HPDE6-E6E7 (cell line): ENCODE measurements around the gene MEGF11.

ENCODE experiments used
- DNase-seq: peaks from one replicate; pipeline ENCODE4 v3.0.0; 2011; ENCODE audit warnings: missing footprints; ENCODE audit errors: extremely low spot score

The MEGF11 gene

DNA sequence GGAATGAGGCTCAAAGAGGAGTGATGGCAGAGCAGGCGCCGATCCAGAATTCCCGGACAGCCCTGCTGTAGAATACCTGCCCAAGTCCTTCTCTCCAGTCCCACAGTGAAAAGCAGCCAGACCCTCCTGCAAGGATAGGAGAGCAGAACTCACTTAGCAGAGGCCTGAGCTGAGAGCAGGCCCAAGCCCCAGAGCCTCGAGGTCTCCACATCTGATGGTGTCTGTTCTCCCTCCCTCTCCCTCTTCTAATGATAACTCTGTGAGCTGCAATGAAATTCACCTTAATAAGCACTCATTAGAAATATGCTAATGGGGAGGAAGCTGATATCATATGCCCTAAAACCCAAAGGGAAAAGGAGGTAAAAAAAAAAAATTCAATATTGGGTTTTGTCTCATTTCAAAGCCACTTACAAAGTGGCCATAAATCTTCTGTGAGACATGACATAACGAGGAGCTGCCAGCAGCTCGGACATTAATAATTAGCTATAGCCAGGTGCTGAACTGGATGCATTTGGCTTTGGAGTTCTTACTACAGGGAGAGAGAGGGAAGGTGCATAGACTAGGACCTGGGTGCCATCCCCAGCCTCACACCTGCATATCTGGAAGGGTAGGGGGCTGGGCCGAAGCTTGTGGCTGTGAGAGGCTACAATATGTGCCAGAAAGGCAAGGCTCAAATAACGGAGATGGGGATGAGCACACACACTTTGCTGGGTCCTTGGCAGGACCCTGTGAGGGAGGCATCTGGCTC, 108.4 kb downstream of the MEGF11 start:
- no peak for DNase-seq

GRCh38 chr15:66142285-66142684, 111.3 kb downstream of the MEGF11 start:
- no peak for DNase-seq

DNA sequence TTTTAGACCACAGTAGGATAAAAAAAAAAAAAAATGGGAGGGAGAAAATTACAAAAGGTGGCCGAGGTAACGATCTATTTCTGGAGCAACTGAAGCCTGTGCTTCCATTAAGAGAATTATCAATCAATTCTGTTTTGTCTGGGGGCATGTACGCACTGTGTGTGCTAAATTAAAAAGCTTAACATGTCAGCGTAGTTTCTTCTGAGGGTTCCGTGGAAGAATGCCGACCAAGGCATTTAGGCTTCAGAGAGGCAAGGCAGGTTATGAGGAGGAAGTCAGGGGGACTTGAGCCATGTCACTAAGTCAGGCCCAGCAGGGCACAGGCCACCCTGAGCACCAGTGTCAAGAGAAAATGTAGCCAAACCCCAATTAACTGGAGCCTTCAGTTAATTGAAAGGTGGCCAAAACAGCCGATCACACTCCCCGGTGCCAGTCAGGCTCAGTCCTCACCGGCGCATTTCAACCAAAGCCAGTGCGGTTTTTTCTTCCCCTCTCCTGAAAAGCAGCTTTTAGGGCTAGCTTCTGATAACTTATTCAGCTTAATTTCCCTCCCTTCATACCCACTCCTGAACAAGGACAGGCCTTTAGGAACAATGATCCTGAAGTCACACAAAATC, 113.9 kb downstream of the MEGF11 start:
- DNase-seq, result no peak

DNA sequence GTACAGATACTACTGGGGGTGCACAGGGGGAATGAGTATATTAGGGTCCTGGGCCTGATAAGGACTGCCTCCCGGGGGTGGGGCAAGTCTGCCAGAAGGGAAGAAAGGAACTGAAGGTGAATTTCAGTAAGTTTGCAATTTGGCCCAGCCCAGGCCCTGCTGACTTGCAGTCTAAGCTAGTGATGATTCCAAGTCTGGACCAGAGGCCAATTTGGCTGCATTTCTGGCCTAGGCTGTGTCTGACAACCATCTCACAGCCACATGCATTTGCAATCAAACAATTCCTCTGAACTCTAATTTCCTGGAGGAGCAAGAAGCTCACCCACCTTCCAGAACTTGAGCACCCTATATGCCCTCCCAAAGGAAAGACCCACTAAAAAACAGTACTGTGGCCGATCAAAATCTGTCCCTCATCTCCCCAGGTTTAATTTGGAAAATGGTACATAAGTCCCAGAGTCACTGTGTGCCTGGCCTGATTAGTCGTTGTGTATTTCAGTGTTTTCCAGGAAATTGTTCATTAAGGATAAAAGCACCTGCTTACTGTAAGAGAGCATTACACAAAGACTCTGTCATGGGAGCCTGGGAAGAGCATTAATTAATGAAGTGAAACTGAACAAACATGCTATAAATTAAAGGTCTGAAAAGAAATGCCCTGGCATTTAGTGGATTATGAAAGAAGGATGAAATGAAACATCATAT, 114.5 kb downstream of the MEGF11 start:
- no peak for DNase-seq

DNA sequence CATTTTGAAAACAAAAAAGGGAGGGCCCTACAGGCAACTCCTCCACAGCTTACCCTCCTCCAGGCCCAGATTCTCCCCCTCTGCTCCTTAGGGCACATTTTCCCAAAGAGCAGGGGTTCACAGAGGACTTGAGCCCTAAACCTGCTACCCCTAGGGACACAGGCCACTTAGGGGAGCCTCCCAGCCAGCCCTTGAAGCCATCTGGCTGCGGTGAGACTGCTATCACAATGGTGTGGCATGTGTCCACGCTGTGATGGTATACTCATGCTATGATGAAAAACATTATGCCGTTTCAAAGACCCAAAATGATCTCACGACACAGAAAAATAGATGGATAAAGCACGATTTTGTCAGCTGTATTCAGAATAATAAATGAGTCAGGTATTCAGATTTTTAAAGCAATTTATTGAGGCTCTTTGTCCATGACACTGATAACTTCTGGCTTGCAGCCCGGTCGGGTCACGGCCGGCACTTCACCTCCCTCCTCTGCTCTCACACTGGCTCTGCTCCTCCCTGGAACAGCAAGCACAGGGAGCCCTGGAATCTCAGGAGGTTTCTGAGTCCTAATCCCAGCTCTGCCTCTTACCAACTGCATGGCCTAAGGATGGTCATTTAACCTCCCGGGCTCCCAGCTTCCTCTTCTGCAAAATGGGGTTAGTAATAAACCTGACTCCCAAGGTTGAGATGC, 115.3 kb downstream of the MEGF11 start:
- DNase-seq, result no peak

GRCh38 chr15:66136948-66137347, 116.6 kb downstream of the MEGF11 start:
- no peak for DNase-seq

DNA sequence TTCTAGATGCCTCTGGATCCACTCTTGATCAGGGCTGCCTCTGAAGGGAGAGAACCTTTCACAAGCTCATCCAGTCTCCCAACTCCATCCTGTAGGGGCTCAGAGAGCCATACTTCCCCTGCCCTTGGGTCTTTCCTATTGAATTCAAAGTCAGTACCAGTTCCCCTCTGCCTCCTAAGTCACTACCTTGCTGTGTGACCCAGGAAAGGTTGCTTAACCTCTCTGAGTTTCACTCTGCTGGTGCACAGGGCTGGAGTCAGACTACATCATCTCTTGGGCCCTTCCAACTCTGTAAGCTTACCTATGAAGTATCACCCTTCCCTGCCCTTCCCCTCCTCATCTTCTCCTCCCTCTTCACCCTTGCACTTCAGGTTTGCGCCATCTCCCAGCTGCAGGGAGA, 117.9 kb downstream of the MEGF11 start:
- DNase-seq, result no peak

GRCh38 chr15:66134284-66134683, 119.3 kb downstream of the MEGF11 start:
- no peak for DNase-seq

- no peak for DNase-seq
These were observed 120.2 kb downstream of the MEGF11 start for GRCh38 chr15:66133247-66133885.

DNA sequence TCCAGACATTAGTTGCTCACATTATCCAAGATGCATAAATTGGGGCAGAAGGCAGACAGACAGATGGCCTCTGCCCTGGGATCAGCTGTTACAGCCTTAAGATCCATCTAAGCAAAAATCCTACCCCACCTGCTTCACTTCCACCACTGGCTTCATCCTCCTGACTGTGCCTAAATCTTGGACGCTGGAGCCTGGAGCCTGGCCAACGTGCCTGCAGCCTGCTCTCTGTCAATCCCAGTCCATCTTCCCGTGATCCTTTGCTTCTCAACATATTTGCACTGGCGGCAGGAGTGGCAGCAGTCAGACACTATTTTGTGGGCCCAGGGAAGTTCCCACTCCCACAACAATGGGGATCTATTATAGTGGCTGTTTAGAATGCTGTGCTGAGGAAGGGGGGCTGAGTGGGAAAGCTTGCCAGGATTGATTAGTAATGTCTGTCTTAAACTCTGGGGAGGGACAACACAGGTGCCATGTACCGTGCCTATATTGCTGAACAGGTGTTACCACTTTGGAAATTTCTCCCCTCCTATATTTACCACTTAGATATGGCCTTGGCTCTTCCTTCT, 121.2 kb downstream of the MEGF11 start:
- DNase-seq, result no peak

DNA sequence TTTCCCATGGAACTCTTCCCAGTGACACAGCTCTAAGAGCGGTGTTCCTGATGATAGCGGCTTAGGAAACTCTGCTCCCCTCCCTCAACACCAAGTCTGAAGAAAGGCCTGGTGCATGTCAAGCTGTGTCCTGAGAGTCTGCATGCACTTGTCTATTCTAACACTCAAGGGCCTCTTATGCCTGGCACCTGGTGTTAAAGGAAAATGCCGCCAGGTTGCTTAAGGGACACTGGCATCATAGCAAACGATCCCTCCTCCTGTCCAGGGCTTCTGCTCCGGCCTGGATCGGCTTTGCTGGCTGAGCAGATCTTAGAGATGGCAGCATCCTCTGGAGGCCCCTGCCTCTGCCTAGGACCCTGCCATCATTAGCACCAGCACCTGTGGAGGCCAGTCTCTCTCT, 121.7 kb downstream of the MEGF11 start:
- no peak for DNase-seq

- DNase-seq, result no peak
These were observed 122.3 kb downstream of the MEGF11 start for GRCh38 chr15:66131200-66131599.

DNA sequence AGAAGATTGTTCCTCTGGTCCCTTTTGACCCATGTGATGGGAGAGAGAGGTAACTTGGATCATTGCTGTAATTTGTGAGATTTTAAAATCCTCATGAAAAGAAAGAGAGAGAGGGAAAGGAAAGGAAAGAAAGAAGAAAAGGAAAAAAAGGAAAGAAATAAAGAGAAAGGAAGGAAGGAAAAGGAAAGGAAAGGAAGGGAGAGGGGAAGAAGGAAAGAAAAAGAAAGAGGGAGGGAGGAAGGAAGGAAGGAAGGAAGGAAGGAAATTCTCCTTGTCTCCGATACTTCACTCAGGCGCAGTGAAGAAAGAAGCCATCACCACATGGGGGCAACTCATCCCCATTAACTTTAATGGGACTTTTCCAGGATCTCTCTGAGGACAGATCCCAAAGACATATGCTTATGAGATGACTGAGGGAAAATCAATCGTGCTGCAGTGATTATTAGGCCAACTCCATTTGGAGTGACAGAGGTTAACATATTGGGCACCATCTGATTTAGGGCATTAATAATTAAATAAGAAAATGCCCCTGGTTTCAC, 123.0 kb downstream of the MEGF11 start:
- DNase-seq, result no peak

DNA sequence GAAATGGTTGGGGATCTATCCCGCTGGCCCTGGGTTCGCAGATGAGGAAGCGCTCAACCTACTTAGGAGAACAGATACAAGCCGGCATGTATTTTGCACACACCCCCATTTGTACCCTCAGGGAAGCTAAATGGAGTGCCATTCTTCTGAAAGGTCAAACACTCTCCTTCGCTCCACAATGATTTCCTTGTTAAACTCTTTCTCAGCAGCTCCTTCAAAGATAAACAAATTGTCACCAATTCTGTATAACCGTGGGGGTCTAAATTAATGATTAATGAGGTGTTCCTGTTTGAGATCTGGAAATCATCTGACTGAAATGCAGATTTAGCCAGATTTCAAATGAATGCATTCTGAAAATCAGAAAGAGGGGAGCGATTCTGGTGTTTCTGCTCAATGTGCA, 124.0 kb downstream of the MEGF11 start:
- DNase-seq, result no peak

GRCh38 chr15:66128116-66128680, 125.4 kb downstream of the MEGF11 start:
- DNase-seq, result no peak

- DNase-seq, result no peak
These were observed 127.1 kb downstream of the MEGF11 start for GRCh38 chr15:66126456-66126855.

- DNase-seq, result no peak
These were observed 127.5 kb downstream of the MEGF11 start for GRCh38 chr15:66126031-66126441.

GRCh38 chr15:66124651-66125050, 128.9 kb downstream of the MEGF11 start:
- DNase-seq, result no peak

GRCh38 chr15:66123799-66124198, 129.8 kb downstream of the MEGF11 start:
- no peak for DNase-seq

- DNase-seq, result no peak
These were observed 133.1 kb downstream of the MEGF11 start for GRCh38 chr15:66120422-66120821.

DNA sequence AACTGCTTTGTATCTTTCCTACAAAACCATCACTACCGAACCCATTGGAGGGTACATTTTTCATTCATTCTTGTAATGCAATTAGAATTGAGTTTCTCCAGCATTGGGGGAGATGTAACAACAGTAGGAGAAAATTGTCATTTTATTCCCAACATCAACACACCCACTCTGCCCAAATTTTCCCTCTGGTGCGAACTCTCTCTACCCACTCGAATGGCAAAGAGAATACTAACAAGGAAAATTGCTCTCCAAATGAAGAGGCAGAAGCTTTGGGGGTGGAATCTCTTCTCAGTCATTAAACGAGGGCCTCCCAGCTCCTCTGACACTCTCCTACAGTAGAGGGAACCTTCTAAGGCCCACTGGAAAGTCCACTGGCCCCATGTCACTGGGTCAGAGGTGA, 135.7 kb downstream of the MEGF11 start:
- DNase-seq, result no peak
